ENCODE data around the gene UHMK1. TPM values are rescaled to one million over a fixed set of nuclear protein-coding genes. Genes with fewer than 3 reads are reported as not detected.
"Not testable (repeated sequence)": the region's sequence is repeated elsewhere in the genome, so short reads cannot be mapped to it uniquely, and the experiment has no call there.

The UHMK1 gene
- total RNA-seq, 1 donor from 2014 or later = 83.6 TPM

- no peak for DNase-seq (ENCODE audit: low read depth)
Measured at GRCh38 chr1:162565460-162565859, 67.8 kb downstream of the UHMK1 start.

DNA sequence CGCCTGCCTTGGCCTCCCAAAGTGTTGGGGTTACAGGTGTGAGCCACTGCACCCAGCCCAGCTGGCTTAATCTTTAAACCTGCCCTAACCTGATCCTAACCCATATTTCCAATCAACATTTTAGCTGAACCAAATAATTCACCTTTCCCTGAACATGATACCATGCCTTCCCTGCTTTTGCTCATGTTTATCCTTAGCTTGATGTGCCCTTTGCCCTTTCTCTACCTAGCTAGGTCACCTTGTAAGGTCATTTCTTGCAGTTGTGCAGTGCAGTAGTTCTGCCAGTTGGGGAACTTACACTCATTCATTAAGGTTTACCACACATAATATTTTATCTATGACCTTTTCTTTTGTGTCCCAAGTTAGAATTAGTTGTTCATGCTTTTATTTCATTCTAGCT is 69.3 kb downstream of the UHMK1 start:
- no peak for DNase-seq (ENCODE audit: low read depth)

- no peak for DNase-seq (ENCODE audit: low read depth)
Measured at GRCh38 chr1:162568802-162569201, 71.2 kb downstream of the UHMK1 start.

DNA sequence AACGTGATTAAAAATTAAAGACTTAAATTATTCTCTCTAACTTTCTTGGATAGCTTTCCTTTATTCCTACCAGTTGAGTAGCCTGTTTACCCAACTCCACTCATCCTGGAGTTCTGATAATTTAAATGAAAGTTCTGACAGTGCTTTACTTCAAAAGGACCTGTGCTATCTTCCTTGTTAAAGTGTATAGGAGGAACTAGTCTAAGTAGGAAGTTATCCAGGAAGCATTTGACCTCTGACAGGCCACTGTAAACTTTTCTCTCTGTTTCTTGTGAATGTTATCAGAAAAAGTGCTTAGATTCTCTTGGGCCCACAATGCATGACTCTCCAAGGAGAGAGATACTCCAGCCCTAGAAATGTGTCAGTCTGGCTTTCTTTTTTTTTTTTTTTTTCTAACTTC is 73.1 kb downstream of the UHMK1 start:
- no peak for DNase-seq (ENCODE audit: low read depth)

DNA sequence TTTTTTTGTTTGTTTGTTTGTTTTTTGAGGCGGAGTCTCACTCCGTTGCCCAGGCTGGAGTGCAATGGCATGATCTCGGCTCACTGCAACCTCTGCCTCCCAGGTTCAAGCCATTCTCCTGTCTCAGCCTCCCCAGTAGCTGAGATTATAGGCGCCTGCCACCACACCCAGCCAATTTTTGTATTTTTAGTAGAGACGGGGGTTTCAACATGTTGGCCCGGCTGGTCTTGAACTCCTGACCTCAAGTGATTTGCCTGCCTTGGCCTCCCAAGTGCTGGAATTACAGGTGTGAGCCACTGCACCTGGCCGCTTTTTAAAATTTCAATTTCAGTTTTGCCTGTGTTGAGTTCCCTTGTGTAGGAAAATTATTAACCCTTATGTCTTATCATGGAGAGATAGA is 73.5 kb downstream of the UHMK1 start:
- not testable (repeated sequence) for DNase-seq (ENCODE audit: low read depth)

DNA sequence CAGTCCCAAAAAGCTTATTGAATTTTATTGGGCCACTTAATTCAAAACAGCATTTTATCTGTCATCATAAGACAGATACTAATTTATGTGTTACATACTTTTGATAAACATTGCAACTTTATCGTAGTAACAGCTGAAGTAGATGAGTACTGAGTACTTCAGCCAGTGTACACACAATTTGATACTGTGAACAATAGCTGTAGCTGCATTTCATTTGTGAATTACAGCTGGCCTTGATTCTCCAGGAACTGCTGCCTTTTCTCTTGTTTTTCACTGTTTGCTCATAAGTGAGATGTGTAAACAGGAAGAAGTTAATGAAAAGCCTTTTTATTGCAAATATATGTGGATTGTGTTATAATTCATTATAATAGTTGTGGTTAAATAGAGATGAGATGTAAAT is 74.1 kb downstream of the UHMK1 start:
- no peak for DNase-seq (ENCODE audit: low read depth)

GRCh38 chr1:162573136-162573535 is 75.5 kb downstream of the UHMK1 start:
- no peak for DNase-seq (ENCODE audit: low read depth)

- no peak for DNase-seq (ENCODE audit: low read depth)
Measured at GRCh38 chr1:162578071-162578700, 80.6 kb downstream of the UHMK1 start.

DNA sequence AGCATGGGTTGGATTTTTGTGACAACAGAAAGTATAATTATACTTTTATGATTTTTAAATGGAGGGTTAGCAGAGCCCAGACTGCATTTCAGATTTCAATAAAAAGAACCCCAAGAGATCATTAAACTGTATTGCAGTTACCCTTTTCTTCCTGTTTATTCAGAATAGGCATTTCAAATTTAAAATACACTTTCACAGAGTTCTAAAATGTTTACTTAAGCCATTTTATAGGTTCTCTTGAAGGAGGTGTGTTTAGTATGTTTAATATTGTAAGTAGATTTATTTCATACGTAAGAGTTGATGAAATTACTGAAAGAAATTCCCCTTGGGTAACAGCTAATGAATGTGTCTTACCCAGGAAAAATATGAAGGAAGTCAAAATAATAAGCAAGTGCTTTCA is 81.3 kb downstream of the UHMK1 start:
- no peak for DNase-seq (ENCODE audit: low read depth)

Other genes with a start within 250 kb of the UHMK1 start
- not detected in 2 replicates for gene SPATA46, start 121.0 kb upstream of the UHMK1 start, total RNA-seq
- 0.17 and 2.6 TPM in 2 replicates for gene C1orf226, start 116.1 kb upstream of the UHMK1 start, total RNA-seq
- not detected in 2 replicates for gene SH2D1B, start 85.7 kb upstream of the UHMK1 start, total RNA-seq
- 55.3 and 155 TPM in 2 replicates for gene UAP1, start 63.9 kb downstream of the UHMK1 start, total RNA-seq
- 1.2 and 1.7 TPM in 2 replicates for gene DDR2, start 134.6 kb downstream of the UHMK1 start, total RNA-seq

Data from renal cortical epithelial cell (primary cell).